HL-60/S4 (cell line): ENCODE measurements around the gene OR2K2.
"Not testable (repeated sequence)": the region's sequence is repeated elsewhere in the genome, so short reads cannot be mapped to it uniquely, and the experiment has no call there.

Experiments
- in situ Hi-C: fragments of 300-500 bp; cut with MboI; formaldehyde crosslinking; loops from 2 replicates; pipeline ENCODE4 v1.14.3; 2022; ENCODE audit warnings: low sequenced_read_pairs

Gene OR2K2

DNA sequence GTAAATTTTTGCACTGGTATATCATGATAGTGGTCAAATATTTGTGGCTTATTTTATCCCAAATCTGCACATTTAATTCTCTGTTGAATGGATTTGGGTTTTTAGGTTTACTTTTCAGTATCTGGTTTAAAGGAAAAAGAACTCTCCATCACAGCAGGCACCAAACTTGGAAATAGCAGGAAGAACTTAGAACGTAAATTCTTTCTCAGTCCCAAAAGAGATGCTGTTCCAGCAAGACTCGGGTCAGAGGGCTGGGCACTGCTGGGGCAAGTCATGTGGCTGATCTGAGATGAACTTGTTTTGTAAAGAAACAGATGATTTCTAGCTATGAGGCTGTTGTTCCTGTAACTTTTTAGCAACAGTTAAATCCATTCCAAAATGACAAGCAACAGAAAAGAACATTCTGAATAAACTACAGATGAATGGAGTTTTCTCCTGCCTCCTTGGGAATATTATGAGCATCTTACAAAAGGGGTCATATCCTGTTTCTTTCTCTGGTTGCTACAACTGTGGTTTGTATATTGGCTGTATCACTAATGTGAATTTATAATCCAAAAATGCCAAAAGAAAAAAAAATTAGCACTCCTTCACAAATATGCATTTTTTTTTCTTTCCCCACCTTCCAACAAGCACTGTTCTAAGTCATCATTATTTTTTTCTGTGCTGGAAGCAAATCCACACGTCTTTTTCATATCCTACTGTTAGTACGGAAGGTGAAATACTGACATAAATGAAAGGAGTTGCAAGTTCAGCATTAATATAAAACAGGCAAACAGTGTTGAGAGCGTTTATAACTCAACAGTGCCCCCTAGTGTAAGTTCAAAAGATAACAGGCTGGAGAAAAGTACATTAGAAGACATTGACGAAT lies 31.1 kb downstream of the OR2K2 start:
- in situ Hi-C loops: no loop called here

DNA sequence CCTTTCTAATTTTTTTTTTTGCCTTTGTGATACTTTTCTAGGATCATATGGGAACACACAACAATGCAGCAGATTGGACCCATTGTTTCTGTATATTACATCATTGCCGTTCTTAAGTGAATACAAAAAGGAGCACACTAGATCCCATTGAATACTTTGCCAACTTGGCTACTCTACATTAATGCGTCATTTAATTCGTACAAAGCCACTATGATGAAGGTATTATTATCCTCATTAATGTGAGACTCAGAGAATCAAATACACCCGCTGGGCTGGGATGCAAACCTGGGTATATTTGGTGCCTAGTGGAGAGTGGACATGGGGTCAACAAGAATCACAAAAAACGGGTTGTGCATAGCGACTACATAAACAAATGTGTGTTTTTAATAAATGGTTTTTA lies 31.9 kb downstream of the OR2K2 start:
- in situ Hi-C loops: no loop called here

DNA sequence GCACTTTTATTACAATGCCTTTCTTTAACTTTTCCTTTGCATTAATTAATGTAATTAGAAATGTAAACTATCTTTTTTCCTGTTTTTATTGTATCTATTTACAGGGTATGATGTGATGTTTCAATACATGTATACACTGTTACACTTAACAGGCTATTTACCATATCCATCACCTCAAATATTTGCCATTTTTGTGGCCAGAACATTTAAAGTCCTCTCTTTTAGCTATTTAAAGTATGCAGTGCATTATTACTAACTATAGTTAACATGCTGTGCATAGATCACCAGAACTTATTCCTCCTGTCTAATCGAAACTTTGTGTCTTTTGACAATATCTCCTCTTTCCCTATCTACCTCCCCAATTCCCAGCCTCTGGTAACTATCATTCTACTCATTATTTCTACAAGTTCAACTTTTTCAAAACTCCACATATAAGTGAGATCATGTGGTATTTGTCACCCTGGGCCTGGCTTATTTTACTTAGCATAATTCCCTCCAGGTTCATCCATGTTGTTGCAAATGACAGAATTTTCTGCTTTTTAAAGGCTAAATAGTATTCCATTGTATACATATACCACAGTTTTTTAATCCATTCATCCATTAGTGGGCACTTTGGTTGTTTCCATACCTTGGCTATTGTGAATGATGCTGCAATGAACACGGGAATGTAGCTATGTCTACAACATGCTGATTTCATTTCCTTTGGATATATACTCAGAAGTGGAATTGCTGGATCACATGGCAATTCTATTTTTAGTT lies 32.8 kb downstream of the OR2K2 start:
- in situ Hi-C loops: no loop called here

DNA sequence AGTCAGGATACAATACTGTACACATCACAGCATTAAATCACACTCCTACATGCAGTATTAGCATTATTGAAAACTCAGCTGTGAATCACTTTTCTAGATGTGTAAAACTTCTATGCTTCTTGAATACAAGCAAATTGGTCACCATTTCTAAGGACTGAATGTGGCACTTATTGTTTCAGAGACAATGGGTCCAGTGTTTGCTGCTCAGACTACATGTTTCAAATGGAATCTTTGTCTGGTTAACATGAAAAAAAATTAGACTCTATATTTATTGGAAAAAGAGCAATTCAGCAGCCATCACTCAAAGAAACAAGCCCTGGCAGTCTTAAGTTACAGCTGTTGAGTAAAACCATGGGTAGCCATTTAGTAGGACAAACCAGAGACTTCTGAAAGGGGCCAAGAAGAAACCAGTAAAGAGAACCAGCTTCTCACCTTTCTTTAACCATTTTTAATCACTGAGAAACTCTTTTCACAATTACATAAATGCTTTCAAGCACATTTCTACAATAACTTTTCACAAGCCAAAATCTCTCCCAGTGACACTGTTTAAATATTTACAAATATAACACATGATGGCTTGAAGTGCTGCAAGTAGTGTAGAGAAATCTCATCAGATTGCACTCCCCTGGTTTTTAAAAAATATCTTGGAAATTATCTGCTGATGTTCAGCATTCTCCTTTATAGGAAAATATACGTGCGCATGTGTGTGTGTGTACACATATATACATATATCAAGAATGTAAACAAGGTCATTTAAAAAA lies 35.2 kb downstream of the OR2K2 start:
- in situ Hi-C loops: no loop called here

DNA sequence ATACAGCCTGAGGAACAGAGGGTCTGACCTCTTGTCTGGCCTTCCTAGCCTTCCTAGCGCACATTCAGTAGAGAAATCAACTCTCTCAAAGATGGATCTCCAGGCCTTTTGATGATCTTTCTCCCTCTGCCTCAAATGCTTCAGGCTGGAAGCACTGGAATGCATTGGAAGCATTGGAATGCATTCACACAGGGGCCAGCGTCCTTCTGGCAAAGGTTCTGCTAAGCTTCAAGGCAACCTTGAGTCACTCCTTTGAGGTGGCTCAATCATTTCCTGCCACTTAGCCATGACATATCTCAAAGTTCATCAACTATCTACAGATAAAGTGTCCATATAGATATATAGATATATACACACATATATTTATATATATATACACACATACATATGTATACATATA lies 42.9 kb downstream of the OR2K2 start:
- in situ Hi-C loops: no loop called here

DNA sequence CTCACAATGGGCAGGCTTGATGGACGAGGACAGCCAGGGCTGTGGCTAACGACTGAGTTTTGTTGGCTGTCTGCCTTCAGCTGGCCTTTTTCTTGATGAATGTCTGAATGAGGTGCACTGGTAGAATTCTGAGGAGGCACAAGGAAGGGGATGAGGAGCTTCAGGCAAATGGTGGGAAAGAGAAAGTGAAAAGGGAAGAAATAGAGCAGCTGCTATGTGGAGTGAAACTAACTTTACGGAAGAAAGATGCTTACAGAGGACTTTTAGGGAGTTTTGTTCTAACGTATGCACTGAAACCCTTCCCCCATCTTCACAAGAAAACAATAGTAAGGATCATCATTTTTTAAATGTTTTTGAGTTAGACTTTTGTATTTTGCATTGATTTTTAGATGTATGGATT lies 45.3 kb downstream of the OR2K2 start:
- in situ Hi-C loops: no loop called here

DNA sequence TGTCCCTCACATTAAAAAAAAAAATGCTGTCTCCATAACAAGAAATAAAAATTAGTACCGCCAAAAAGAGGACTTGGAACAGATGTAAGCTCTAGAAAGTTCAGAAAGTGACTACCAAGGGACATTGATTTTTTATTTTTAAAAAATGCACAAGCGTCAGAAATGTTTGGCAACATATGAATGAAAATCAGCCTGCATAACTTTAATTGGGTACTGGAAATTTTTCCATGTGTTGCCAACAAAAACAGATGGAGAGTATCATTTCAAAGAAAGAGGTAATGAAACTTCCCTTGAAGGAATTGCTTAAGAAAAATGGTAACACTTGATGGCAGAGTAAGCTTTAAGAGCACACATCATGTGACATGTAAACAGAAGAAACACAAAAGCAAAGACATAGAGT lies 47.2 kb downstream of the OR2K2 start:
- in situ Hi-C loops: no loop called here

DNA sequence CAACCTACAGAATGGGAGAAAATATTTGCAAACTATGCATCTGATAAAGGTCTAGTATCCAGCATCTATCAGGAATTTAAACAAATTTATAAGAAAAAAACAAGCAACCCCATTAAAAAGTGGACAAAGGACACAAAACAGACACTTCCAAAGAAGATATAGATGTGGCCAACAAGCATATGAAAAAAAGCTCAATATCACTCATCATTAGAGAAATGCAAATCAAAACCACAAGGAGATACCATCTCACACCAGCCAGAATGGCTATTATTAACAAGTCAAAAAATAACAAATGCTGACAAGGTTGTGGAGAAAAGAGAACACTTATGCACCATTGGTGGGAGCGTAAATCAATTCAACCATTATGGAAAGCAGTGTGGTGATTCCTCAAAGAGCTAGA lies 49.2 kb downstream of the OR2K2 start:
- in situ Hi-C loops: not testable (repeated sequence)
